Endothelial cell of umbilical vein (primary cell): ENCODE results near the gene PCP2. TPM values are rescaled to one million over a fixed set of nuclear protein-coding genes. Genes with fewer than 3 reads are reported as not detected.

ENCODE experiments used
- BruUV-seq: library from RNA; stranded (reverse); fragments of 400-500 nt; replicated peaks from 2 replicates; lab custom pipeline; 2021; lab: Mats Ljungman, UMichigan
- CTCF ChIA-PET: fragments of 300-600, 350-600 bp; sonication (Branson Sonifier 250); formaldehyde crosslinking; loops from one replicate; lab custom pipeline; 2021; ENCODE audit warnings: antibody characterized with exemption, inconsistent platforms; lab: Charles Lee
- POLR2A ChIA-PET: fragments of 300-600, 350-600 bp; sonication (Branson Sonifier 250); formaldehyde crosslinking; loops from one replicate; lab custom pipeline; 2021; ENCODE audit warnings: antibody characterized with exemption, inconsistent platforms; lab: Charles Lee
- DNase-seq: peaks from one replicate; pipeline ENCODE4 v3.0.0-alpha.2; 2011; ENCODE audit warnings: low read depth, low spot score
- FAIRE-seq: peaks from 2 replicates; lab custom pipeline; 2011; peaks lifted over from hg19 to GRCh38; lab: Jason Lieb, UNC
- H2AFZ ChIP-seq: 2 replicates; pipeline ENCODE4 v1.6.0; 2012; ENCODE audit warnings: low read depth, low read length, control low read depth, inconsistent platforms
- H3K27ac ChIP-seq: 2 replicates; pipeline ENCODE4 v1.5.1; 2011; ENCODE audit warnings: low read depth, mild to moderate bottlenecking, control low read depth, low read length, moderate library complexity; ENCODE audit not compliant: insufficient read depth
- H3K27me3 ChIP-seq, 2 experiments: 2 replicates each; pipeline versions ENCODE4 v1.6.0 to v1.6.1; 2011; ENCODE audit warnings: low read length in 2 of 2, mixed read lengths in 1 of 2; ENCODE audit not compliant: control insufficient read depth in 2 of 2, insufficient read depth in 2 of 2
- H3K36me3 ChIP-seq, 2 experiments: 2 replicates in 1 of 2; 3 replicates in 1 of 2; pipeline ENCODE4 v1.5.1; 2011; ENCODE audit warnings: low read length in 2 of 2, mild to moderate bottlenecking in 1 of 2, moderate library complexity in 1 of 2; ENCODE audit not compliant: control insufficient read depth in 2 of 2, insufficient read depth in 2 of 2; ENCODE audit errors: extremely low read depth in 1 of 2
- H3K4me1 ChIP-seq: 3 replicates; pipeline ENCODE4 v1.5.1; 2011; ENCODE audit warnings: mild to moderate bottlenecking, low read length; ENCODE audit not compliant: control insufficient read depth, insufficient read depth; ENCODE audit errors: extremely low read depth
- H3K4me2 ChIP-seq: 2 replicates; pipeline ENCODE4 v1.6.1; 2011; ENCODE audit warnings: low read length, control low read depth, mixed read lengths; ENCODE audit not compliant: insufficient read depth
- H3K4me3 ChIP-seq, 3 experiments: fragments of 200-600 bp in 1 of 3; sonication (generic), shearing (Covaris generic) in 1 of 3; replicated peaks in 1 of 3; 2 replicates each; pipeline ENCODE4 v1.5.1; 2011 to 2016; ENCODE audit warnings: control low read depth in 3 of 3, low read length in 3 of 3, mild to moderate bottlenecking in 2 of 3, inconsistent platforms in 1 of 3, low read depth in 1 of 3, moderate library complexity in 1 of 3; ENCODE audit not compliant: insufficient read depth in 1 of 3
- H3K79me2 ChIP-seq: 2 replicates; pipeline ENCODE4 v1.6.0; 2012; ENCODE audit warnings: low read length, inconsistent platforms; ENCODE audit not compliant: control insufficient read depth, insufficient read depth
- H3K9ac ChIP-seq: replicated peaks from 2 replicates; pipeline ENCODE3; 2011; ENCODE audit warnings: low read length, control low read depth; ENCODE audit not compliant: insufficient read depth; ENCODE audit errors: extremely low read depth
- H3K9me1 ChIP-seq: replicated peaks from 3 replicates; pipeline ENCODE4 v1.6.0; 2011; ENCODE audit warnings: mild to moderate bottlenecking, low read length; ENCODE audit not compliant: control insufficient read depth, insufficient read depth; ENCODE audit errors: extremely low read depth
- H3K9me3 ChIP-seq: replicated peaks from 2 replicates; pipeline ENCODE4 v1.5.1; 2012; ENCODE audit warnings: low read length, inconsistent platforms; ENCODE audit not compliant: control insufficient read depth, insufficient read depth
- H4K20me1 ChIP-seq: replicated peaks from 2 replicates; pipeline ENCODE3; 2011; ENCODE audit warnings: mild to moderate bottlenecking, low read length; ENCODE audit not compliant: control insufficient read depth, insufficient read depth; ENCODE audit errors: extremely low read depth
- CTCF ChIP-seq, 2 donors: IDR thresholded peaks; 1 replicate in 1 of 2; 2 replicates in 1 of 2; pipeline ENCODE4 v1.5.1; 2011; ENCODE audit warnings: low read length in 2 of 2, mild to moderate bottlenecking in 2 of 2, moderate library complexity in 2 of 2, control low read depth in 1 of 2, inconsistent platforms in 1 of 2, low read depth in 1 of 2; ENCODE audit not compliant: insufficient read depth in 1 of 2; ENCODE audit errors: extremely low read depth in 1 of 2
- POLR2AphosphoS5 ChIP-seq: IDR thresholded peaks from 2 replicates; pipeline ENCODE4 v1.6.1; 2012; ENCODE audit warnings: low read depth, mild to moderate bottlenecking, control low read depth, low read length, moderate library complexity; ENCODE audit not compliant: insufficient read depth
- dilution Hi-C: fragments of 300-500 bp; cut with MboI; formaldehyde crosslinking; loops from one replicate; pipeline ENCODE4 v1.15.0; 2019; ENCODE audit warnings: low sequenced_read_pairs; ENCODE audit not compliant: extremely low pct_ligation_motif_present
- intact Hi-C: fragments of 100-400 bp; cut with micrococcal nuclease; formaldehyde crosslinking; loops from one replicate; pipeline ENCODE4 v1.10.0; 2022
- polyA plus RNA-seq, 4 experiments: library from polyadenylated mRNA; depleted of rRNA in 3 of 4; stranded (reverse) in 3 of 4; unstranded in 1 of 4; fragments of >200 nt; gene quantifications; 2 replicates each; pipeline versions ENCODE4 v1.2.1 to v1.2.3, GENCODE V29; 2011 to 2012; ENCODE audit warnings: missing spikeins in 1 of 4
- total RNA-seq: library from RNA; stranded (reverse); gene quantifications from 2 replicates; pipeline ENCODE4 v1.2.3, GENCODE V29; 2021

Gene PCP2
- total and polyA plus RNA-seq, 2 donors (not counting 3 experiments of a cell fraction or from before 2014, with no cell fraction given) = not detected

- Histone ChIP-seq H3K4me1 (peaks cover 7% of the 10 kb centered on the region), H2AFZ (no peak overlapping the region), H3K79me2 (peaks cover 21% of the 10 kb centered on the region), H3K27ac (no peak overlapping the region), H4K20me1 (no peaks in the 10 kb centered on the region), H3K9me3 (no peaks in the 10 kb centered on the region), H3K27me3 (peaks cover 2 to 3% of the 10 kb centered on the region in 2 experiments), H3K9me1 (no peaks in the 10 kb centered on the region), H3K9ac (no peak overlapping the region), H3K36me3 (peaks cover 0 to 3% of the 10 kb centered on the region in 2 experiments), H3K4me2 (no peak overlapping the region), H3K4me3 (no peak overlapping the region)
- dilution Hi-C loops = no loop called here
- DNase-seq (no peak), FAIRE-seq (no peak)
- no TSS peak for BruUV-seq
- POLR2A ChIA-PET = no interaction called here
- CTCF ChIA-PET = interaction anchor here (0.9 to 1.7 kb wide), 3 partner anchors 111 to 325 kb away, joined by 3 to 18 read pairs (median 3); no protein-coding TSS in a partner anchor
- intact Hi-C loops = no loop called here
- peak in 1 of 2 donors; percentile 6 for TF ChIP-seq CTCF (IDR thresholded peaks at IDR 0.05; ENCODE audit: extremely low read depth in 1 of 2, insufficient read depth in 1 of 2, low read depth in 1 of 2, low read length in 2 of 2)
- TF ChIP-seq POLR2AphosphoS5 = no peak
Measured at GRCh38 chr19:7678971-7679751, 45.6 kb upstream of the PCP2 start.
